Type B pancreatic cell (in vitro differentiated cells): ENCODE data around the gene C1orf167. TPM values are rescaled to one million over a fixed set of nuclear protein-coding genes. Genes with fewer than 3 reads are reported as not detected.

ENCODE experiments used
- DNase-seq: peaks from one replicate; pipeline ENCODE4 v3.0.0; 2021; ENCODE audit warnings: mixed read lengths; ENCODE audit not compliant: unreplicated experiment; ENCODE audit errors: extremely low spot score
- H3K27ac Mint-ChIP-seq: 2 replicates; pipeline ENCODE4 v1.8.0; 2021; ENCODE audit warnings: mild to moderate bottlenecking, mixed read lengths
- H3K27me3 Mint-ChIP-seq: 2 replicates; pipeline ENCODE4 v1.8.0; 2021; ENCODE audit warnings: mixed read lengths
- H3K36me3 Mint-ChIP-seq: 2 replicates; pipeline ENCODE4 v1.8.0; 2021; ENCODE audit warnings: mixed read lengths
- H3K4me1 Mint-ChIP-seq: one replicate; pipeline ENCODE4 v1.8.0; 2021; ENCODE audit warnings: mixed read lengths; ENCODE audit not compliant: unreplicated experiment
- H3K4me3 Mint-ChIP-seq: 2 replicates; pipeline ENCODE4 v1.8.0; 2021; ENCODE audit warnings: mild to moderate bottlenecking, mixed read lengths
- H3K9me3 Mint-ChIP-seq: 2 replicates; pipeline ENCODE4 v1.8.0; 2021; ENCODE audit warnings: mixed read lengths
- total RNA-seq: library from RNA; stranded (reverse); gene quantifications from 2 replicates; pipeline ENCODE4 v1.2.1, GENCODE V29; 2021; ENCODE audit warnings: low replicate concordance
- TF ChIP-seq, protein P1 (sequence below): fragments of 200-600 bp; sonication (generic); conservative IDR thresholded peaks from 2 replicates; pipeline ENCODE4 v1.5.0; 2021; ENCODE audit warnings: antibody characterized with exemption, mild to moderate bottlenecking

The C1orf167 gene
- total RNA-seq, 1 donor from 2014 or later, result not detected

DNA sequence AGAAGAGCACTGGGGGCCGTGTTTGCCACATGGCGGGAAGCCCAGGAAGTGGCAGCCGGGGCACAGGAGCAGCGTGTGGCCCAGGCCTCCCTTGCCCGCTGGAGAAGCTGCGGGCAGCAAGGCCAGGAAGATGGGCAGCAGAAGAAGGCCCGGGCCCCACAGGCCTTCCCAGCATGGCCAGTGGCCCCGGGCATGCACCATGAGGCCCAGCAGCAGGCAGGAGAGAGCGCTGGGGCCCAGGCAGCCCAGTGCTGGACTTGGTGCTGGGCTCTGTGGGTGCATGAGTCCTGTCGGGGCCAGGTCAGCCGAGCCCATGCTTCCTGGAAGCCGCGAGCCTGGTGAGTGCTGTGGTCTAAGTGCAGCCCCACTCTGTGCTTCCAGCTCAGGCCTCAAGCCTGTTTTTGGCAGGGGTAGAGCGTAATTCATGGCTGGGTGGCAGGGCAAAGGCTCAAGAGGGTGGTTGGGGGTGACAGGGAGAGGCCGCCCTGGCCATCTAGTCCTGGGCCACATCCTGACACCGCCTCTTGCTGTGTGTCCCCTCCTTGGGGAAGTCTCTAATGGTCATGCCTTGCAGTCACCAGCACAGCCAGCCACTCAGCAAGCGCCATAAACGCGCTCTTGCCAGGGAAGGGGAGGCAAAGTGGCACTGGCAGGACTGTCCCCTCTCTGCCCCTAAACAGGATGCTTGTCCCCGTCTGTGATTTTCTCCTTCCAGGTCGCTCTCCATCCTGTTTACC lies 22.4 kb downstream of the C1orf167 start:
- TF ChIP-seq, protein P1, sequence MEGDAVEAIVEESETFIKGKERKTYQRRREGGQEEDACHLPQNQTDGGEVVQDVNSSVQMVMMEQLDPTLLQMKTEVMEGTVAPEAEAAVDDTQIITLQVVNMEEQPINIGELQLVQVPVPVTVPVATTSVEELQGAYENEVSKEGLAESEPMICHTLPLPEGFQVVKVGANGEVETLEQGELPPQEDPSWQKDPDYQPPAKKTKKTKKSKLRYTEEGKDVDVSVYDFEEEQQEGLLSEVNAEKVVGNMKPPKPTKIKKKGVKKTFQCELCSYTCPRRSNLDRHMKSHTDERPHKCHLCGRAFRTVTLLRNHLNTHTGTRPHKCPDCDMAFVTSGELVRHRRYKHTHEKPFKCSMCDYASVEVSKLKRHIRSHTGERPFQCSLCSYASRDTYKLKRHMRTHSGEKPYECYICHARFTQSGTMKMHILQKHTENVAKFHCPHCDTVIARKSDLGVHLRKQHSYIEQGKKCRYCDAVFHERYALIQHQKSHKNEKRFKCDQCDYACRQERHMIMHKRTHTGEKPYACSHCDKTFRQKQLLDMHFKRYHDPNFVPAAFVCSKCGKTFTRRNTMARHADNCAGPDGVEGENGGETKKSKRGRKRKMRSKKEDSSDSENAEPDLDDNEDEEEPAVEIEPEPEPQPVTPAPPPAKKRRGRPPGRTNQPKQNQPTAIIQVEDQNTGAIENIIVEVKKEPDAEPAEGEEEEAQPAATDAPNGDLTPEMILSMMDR, result no peak
- no peak overlapping the region for H3K27ac Mint-ChIP-seq
- no peak overlapping the region for H3K4me3 Mint-ChIP-seq
- DNase-seq, result no peak
- no peaks in the 10 kb centered on the region for H3K9me3 Mint-ChIP-seq
- H3K4me1 Mint-ChIP-seq, result no peaks in the 10 kb centered on the region
- H3K27me3 Mint-ChIP-seq, result no peaks in the 10 kb centered on the region
- H3K36me3 Mint-ChIP-seq, result no peaks in the 10 kb centered on the region

DNA sequence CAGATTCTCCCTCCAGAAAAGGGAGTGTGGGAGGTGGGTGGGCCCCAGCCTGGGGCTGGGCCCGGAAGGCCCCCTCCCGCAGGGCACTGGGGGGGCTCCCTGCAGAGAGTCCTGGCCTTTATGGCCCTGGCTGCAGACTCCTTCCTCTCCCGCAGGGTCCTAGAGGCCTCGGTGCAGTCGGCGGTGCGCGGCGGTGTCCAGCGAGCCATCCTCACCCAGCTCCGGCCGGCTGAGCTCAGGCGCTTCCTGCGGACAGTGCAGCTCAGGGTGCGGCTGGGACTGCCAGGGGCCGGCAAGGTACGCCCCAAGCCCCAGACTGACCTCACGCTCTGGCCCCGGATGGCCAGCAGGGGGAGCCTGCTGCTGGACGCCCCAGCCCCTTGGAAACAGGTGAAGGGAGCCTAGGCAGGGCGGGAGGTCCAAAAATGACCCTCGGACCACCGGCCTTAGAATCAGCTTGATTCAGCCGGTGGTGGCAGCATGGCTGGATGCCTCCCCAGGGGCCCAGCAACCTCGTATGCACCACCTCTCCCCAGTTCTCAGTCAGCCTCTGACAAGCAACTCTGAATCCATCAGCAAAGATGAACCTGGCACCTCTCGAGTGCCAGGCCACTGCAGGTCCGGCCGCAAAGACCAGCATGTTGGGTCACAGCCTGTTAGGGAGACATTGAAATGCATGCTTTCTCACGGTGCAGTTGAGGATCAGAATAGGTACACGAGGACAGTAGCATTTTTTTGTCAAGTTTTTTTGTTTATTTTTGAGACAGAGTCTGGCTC lies 23.2 kb downstream of the C1orf167 start:
- TF ChIP-seq, protein P1, result peak; percentile 92
- Mint-ChIP-seq H3K4me3 (no peak overlapping the region), H3K4me1 (no peaks in the 10 kb centered on the region), H3K27ac (no peak overlapping the region), H3K9me3 (no peaks in the 10 kb centered on the region), H3K27me3 (no peaks in the 10 kb centered on the region), H3K36me3 (no peaks in the 10 kb centered on the region)
- DNase-seq, result no peak

DNA sequence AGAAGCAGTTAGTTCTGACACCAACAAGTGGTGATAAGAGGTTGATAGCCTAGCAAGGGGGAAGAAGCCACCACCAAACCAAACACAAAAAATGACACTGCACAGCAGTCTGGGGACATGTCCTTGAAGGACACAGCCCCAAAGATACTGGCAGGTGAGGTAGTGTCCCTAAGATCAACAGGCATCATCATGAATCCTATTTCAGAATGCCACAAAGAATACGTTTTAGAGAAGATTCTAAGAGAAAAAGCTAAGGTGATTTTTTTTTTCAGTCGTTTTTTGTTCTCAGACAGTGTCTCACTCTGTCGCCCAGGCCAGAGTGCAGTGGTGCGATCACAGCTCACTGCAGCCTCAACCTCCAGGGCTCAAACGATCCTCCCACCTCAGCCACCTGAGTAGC lies 24.2 kb downstream of the C1orf167 start:
- H3K27me3 Mint-ChIP-seq, result no peaks in the 10 kb centered on the region
- H3K27ac Mint-ChIP-seq, result peak overlapping the region; percentile 79
- TF ChIP-seq, protein P1, result no peak

DNA sequence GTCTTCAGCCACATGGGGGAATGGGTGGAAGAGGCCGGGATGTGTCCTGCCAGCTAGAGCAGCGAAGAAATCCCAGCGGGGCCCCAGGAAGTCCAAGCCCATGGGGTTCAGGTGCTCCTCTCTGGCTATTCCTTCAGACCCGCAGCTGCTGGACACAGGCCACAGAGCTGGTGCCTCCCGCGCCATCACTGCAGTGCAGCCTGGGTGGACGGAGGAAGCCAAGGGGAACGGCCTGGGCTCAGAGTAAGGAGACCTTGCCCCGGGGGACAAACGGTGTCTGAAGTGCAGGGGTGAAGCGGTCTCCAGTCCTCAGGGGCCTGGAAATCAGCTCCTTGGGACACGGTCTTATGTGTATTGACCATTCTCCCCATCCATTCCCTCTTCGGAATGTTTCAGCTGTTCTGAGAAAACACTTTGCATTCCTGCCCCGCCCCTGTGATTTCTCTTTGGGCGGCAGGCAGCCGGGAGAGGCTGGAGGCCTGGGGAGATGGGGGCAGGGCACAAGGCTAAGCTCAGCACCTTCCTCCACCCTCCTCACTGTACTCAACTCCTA lies 25.3 kb downstream of the C1orf167 start:
- peak overlapping the region; percentile 79 for H3K27ac Mint-ChIP-seq
- H3K27me3 Mint-ChIP-seq, result no peaks in the 10 kb centered on the region
- TF ChIP-seq, protein P1, result no peak
- DNase-seq, result no peak
- no peak overlapping the region for H3K4me3 Mint-ChIP-seq
- H3K4me1 Mint-ChIP-seq, result peaks cover 9% of the 10 kb centered on the region
- H3K36me3 Mint-ChIP-seq, result peaks cover 8% of the 10 kb centered on the region
- no peaks in the 10 kb centered on the region for H3K9me3 Mint-ChIP-seq

More for the DNA sequence above, 24.2 kb downstream of the C1orf167 start:
- Mint-ChIP-seq H3K4me3 (no peak overlapping the region), H3K4me1 (no peaks in the 10 kb centered on the region), H3K9me3 (no peaks in the 10 kb centered on the region), H3K36me3 (peaks cover 3% of the 10 kb centered on the region)
- no peak for DNase-seq

DNA sequence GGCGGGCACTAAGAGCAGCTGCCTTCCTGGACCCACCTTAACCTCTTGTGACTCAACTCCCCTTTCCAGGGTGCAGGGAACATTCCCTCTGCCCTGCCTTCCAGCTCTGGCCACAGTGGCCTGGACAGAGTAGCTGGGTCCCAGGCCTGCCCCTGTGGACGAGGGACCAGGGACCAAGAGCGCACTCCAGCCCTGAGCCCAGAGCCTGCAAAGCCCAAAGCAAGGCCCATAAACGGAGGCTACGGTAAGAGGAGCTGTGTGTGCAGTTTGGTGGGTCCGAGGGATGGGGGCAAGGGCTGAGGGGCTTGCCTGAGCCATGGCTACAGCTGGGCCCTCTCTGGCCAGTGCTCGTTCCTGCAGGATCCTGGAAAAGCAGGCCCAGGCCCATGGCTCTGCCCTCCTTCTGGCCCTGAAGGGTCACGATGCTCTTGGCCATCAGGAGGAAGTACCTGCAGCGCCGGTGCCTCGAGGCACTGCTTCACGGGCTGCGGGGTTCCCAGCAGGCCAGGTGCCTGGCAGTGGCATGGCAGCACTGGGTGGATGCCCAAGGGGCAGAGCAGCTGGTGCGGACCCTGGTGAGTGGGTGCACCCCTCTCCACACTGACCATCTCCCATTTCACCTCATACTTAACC lies 25.9 kb downstream of the C1orf167 start:
- H3K4me1 Mint-ChIP-seq, result peaks cover 9% of the 10 kb centered on the region
- H3K4me3 Mint-ChIP-seq, result no peak overlapping the region
- TF ChIP-seq, protein P1, result no peak
- H3K27me3 Mint-ChIP-seq, result no peaks in the 10 kb centered on the region
- peaks cover 13% of the 10 kb centered on the region for H3K36me3 Mint-ChIP-seq
- H3K9me3 Mint-ChIP-seq, result no peaks in the 10 kb centered on the region
- H3K27ac Mint-ChIP-seq, result peak overlapping the region; percentile 79
- no peak for DNase-seq
